Karpas-422 (cell line): ENCODE measurements around the gene SOX5. TPM values are rescaled to one million over a fixed set of nuclear protein-coding genes. Genes with fewer than 3 reads are reported as not detected.

ENCODE experiments used
- DNase-seq: peaks from one replicate; pipeline ENCODE4 v3.0.0-alpha.2; 2015
- H2AFZ ChIP-seq: fragments of 200-600 bp; sonication (generic); 2 replicates; pipeline ENCODE4 v1.6.1; 2014; ENCODE audit warnings: antibody characterized with exemption, low read length, mixed read lengths
- H3K27ac ChIP-seq: fragments of 200-600 bp; sonication (generic); 2 replicates; pipeline ENCODE4 v1.5.1; 2014; ENCODE audit warnings: mild to moderate bottlenecking, low read length, moderate library complexity
- H3K27me3 ChIP-seq: fragments of 200-600 bp; sonication (generic); 2 replicates; pipeline ENCODE4 v1.6.1; 2014; ENCODE audit warnings: low read length, mixed read lengths
- H3K36me3 ChIP-seq: fragments of 200-600 bp; sonication (generic); 2 replicates; pipeline ENCODE4 v1.6.1; 2014; ENCODE audit warnings: low read length, mixed read lengths; ENCODE audit not compliant: insufficient read depth
- H3K4me1 ChIP-seq: fragments of 200-600 bp; sonication (generic); 2 replicates; pipeline ENCODE4 v1.6.1; 2014; ENCODE audit warnings: mild to moderate bottlenecking, low read length, mixed read lengths
- H3K4me2 ChIP-seq: fragments of 200-600 bp; sonication (generic); 2 replicates; pipeline ENCODE4 v1.6.1; 2014; ENCODE audit warnings: low read length, low read depth, mild to moderate bottlenecking; ENCODE audit not compliant: poor library complexity, severe bottlenecking
- H3K4me3 ChIP-seq: fragments of 200-600 bp; sonication (generic); 2 replicates; pipeline ENCODE4 v1.5.1; 2014; ENCODE audit warnings: mild to moderate bottlenecking, antibody characterized with exemption, low read length, mixed read lengths
- H3K79me2 ChIP-seq: fragments of 200-600 bp; sonication (generic); 2 replicates; pipeline ENCODE4 v1.6.1; 2014; ENCODE audit warnings: mild to moderate bottlenecking, low read length, mixed read lengths
- H3K9ac ChIP-seq: fragments of 200-600 bp; sonication (generic); 2 replicates; pipeline ENCODE4 v1.6.0; 2014; ENCODE audit warnings: low read length
- H3K9me2 ChIP-seq: fragments of 200-600 bp; sonication (generic), shearing (Covaris generic); replicated peaks from 2 replicates; pipeline ENCODE4 v1.6.0; 2014; ENCODE audit warnings: mild to moderate bottlenecking, low read length, moderate library complexity; ENCODE audit not compliant: insufficient read depth
- H3K9me3 ChIP-seq: fragments of 300-700, 200-600 bp; sonication (generic); 2 replicates; pipeline ENCODE4 v1.6.1; 2014; ENCODE audit warnings: low read length, mixed read lengths
- H4K20me1 ChIP-seq: fragments of 200-600 bp; sonication (generic); 2 replicates; pipeline ENCODE4 v1.6.1; 2014; ENCODE audit warnings: mild to moderate bottlenecking, antibody characterized with exemption, low read length, low read depth; ENCODE audit not compliant: insufficient read depth
- total RNA-seq: library from RNA; depleted of rRNA; stranded (reverse); fragments of >200 nt; shearing (Covaris generic); gene quantifications from 2 replicates; pipeline ENCODE4 v1.2.3, GENCODE V29; 2014; ENCODE audit warnings: low replicate concordance

Gene SOX5
- total RNA-seq, 1 experiment from 2014 or later: 30.5 TPM

- H4K20me1 ChIP-seq: no peaks in the 10 kb centered on the region
- H3K4me2 ChIP-seq: no peak overlapping the region
- no peaks in the 10 kb centered on the region for H3K4me1 ChIP-seq
Measured at GRCh38 chr12:23630524-23630923, 318.9 kb downstream of the SOX5 start.

GRCh38 chr12:23628806-23629205 is 320.7 kb downstream of the SOX5 start:
- no peaks in the 10 kb centered on the region for H3K36me3 ChIP-seq
- no peaks in the 10 kb centered on the region for H3K4me1 ChIP-seq
- H3K9me2 ChIP-seq: no peaks in the 10 kb centered on the region
- H3K4me3 ChIP-seq: no peak overlapping the region
- no peak overlapping the region for H3K9ac ChIP-seq
- H4K20me1 ChIP-seq: no peaks in the 10 kb centered on the region
- H3K4me2 ChIP-seq: no peak overlapping the region
- H3K27me3 ChIP-seq: no peaks in the 10 kb centered on the region
- peaks cover 5% of the 10 kb centered on the region; the same call in 1 of the 2 replicates for H3K9me3 ChIP-seq
- no peak overlapping the region for H2AFZ ChIP-seq
- H3K27ac ChIP-seq: no peak overlapping the region
- no peak for DNase-seq
- no peaks in the 10 kb centered on the region for H3K79me2 ChIP-seq

More at GRCh38 chr12:23630524-23630923, 318.9 kb downstream of the SOX5 start:
- H3K79me2 ChIP-seq: no peaks in the 10 kb centered on the region
- no peaks in the 10 kb centered on the region for H3K27me3 ChIP-seq
- H2AFZ ChIP-seq: no peak overlapping the region
- no peaks in the 10 kb centered on the region for H3K9me2 ChIP-seq
- H3K36me3 ChIP-seq: no peaks in the 10 kb centered on the region
- no peak overlapping the region for H3K27ac ChIP-seq
- no peak for DNase-seq
- no peak overlapping the region for H3K9ac ChIP-seq
- H3K9me3 ChIP-seq: peaks cover 3% of the 10 kb centered on the region; the same call in 1 of the 2 replicates
- H3K4me3 ChIP-seq: no peak overlapping the region

- no peak overlapping the region for H2AFZ ChIP-seq
- H3K9ac ChIP-seq: no peak overlapping the region
- no peaks in the 10 kb centered on the region for H4K20me1 ChIP-seq
- DNase-seq: no peak
- H3K4me1 ChIP-seq: no peaks in the 10 kb centered on the region
- no peak overlapping the region for H3K4me2 ChIP-seq
- H3K79me2 ChIP-seq: no peaks in the 10 kb centered on the region
- no peak overlapping the region for H3K4me3 ChIP-seq
- H3K9me3 ChIP-seq: peaks cover 6% of the 10 kb centered on the region; the same call in 1 of the 2 replicates
- no peaks in the 10 kb centered on the region for H3K36me3 ChIP-seq
- H3K27ac ChIP-seq: no peak overlapping the region
- no peaks in the 10 kb centered on the region for H3K9me2 ChIP-seq
- H3K27me3 ChIP-seq: no peaks in the 10 kb centered on the region
Measured at GRCh38 chr12:23626791-23627190, 322.7 kb downstream of the SOX5 start.

- Histone ChIP-seq H3K27ac (no peak overlapping the region), H4K20me1 (no peaks in the 10 kb centered on the region), H3K27me3 (no peaks in the 10 kb centered on the region), H3K79me2 (no peaks in the 10 kb centered on the region), H3K9me3 (peaks cover 5% of the 10 kb centered on the region; the same call in 1 of the 2 replicates), H3K4me2 (no peak overlapping the region), H3K4me3 (no peak overlapping the region), H3K36me3 (no peaks in the 10 kb centered on the region), H3K4me1 (no peaks in the 10 kb centered on the region), H3K9ac (no peak overlapping the region), H2AFZ (no peak overlapping the region), H3K9me2 (peaks cover 3% of the 10 kb centered on the region)
- no peak for DNase-seq
Measured at GRCh38 chr12:23621900-23622299, 327.6 kb downstream of the SOX5 start.

GRCh38 chr12:23618718-23619117 is 330.8 kb downstream of the SOX5 start:
- H3K27me3 ChIP-seq: no peaks in the 10 kb centered on the region
- no peaks in the 10 kb centered on the region for H3K4me1 ChIP-seq
- H3K4me2 ChIP-seq: no peak overlapping the region
- no peak overlapping the region for H3K4me3 ChIP-seq
- no peak overlapping the region for H2AFZ ChIP-seq
- peaks cover 4% of the 10 kb centered on the region; the same call in 1 of the 2 replicates for H3K9me3 ChIP-seq
- no peak for DNase-seq
- H3K9ac ChIP-seq: no peak overlapping the region
- no peaks in the 10 kb centered on the region for H3K36me3 ChIP-seq
- H3K79me2 ChIP-seq: no peaks in the 10 kb centered on the region
- no peaks in the 10 kb centered on the region for H4K20me1 ChIP-seq
- H3K27ac ChIP-seq: no peak overlapping the region
- peaks cover 3% of the 10 kb centered on the region for H3K9me2 ChIP-seq

GRCh38 chr12:23617749-23618148 is 331.7 kb downstream of the SOX5 start:
- DNase-seq: no peak
- Histone ChIP-seq H3K4me2 (no peak overlapping the region), H3K9ac (no peak overlapping the region), H3K27ac (no peak overlapping the region), H3K4me1 (no peaks in the 10 kb centered on the region), H3K9me3 (peaks cover 3% of the 10 kb centered on the region; the same call in 1 of the 2 replicates), H3K4me3 (no peak overlapping the region), H3K79me2 (no peaks in the 10 kb centered on the region), H3K36me3 (no peaks in the 10 kb centered on the region), H3K9me2 (peaks cover 3% of the 10 kb centered on the region), H3K27me3 (no peaks in the 10 kb centered on the region), H2AFZ (no peak overlapping the region), H4K20me1 (no peaks in the 10 kb centered on the region)

- H3K36me3 ChIP-seq: no peaks in the 10 kb centered on the region
- H3K4me3 ChIP-seq: no peak overlapping the region
- no peaks in the 10 kb centered on the region for H4K20me1 ChIP-seq
- peaks cover 3% of the 10 kb centered on the region; the same call in 1 of the 2 replicates for H3K9me3 ChIP-seq
- H3K4me2 ChIP-seq: no peak overlapping the region
- no peak overlapping the region for H3K27ac ChIP-seq
- H3K4me1 ChIP-seq: no peaks in the 10 kb centered on the region
- H3K79me2 ChIP-seq: no peaks in the 10 kb centered on the region
- no peaks in the 10 kb centered on the region for H3K27me3 ChIP-seq
- no peak overlapping the region for H3K9ac ChIP-seq
- H3K9me2 ChIP-seq: no peaks in the 10 kb centered on the region
- H2AFZ ChIP-seq: no peak overlapping the region
- DNase-seq: no peak
Measured at GRCh38 chr12:23614280-23614679, 335.2 kb downstream of the SOX5 start.

- Histone ChIP-seq H3K79me2 (no peaks in the 10 kb centered on the region), H3K27ac (no peak overlapping the region), H3K4me1 (no peaks in the 10 kb centered on the region), H3K36me3 (no peaks in the 10 kb centered on the region), H3K27me3 (no peaks in the 10 kb centered on the region), H2AFZ (no peak overlapping the region), H4K20me1 (no peaks in the 10 kb centered on the region), H3K4me2 (no peak overlapping the region), H3K9me3 (peaks cover 3% of the 10 kb centered on the region; the same call in 1 of the 2 replicates), H3K9ac (no peak overlapping the region), H3K4me3 (no peak overlapping the region), H3K9me2 (no peaks in the 10 kb centered on the region)
- no peak for DNase-seq
Measured at GRCh38 chr12:23611320-23611719, 338.1 kb downstream of the SOX5 start.
